ENCODE data around the gene FBXO21.

DNA sequence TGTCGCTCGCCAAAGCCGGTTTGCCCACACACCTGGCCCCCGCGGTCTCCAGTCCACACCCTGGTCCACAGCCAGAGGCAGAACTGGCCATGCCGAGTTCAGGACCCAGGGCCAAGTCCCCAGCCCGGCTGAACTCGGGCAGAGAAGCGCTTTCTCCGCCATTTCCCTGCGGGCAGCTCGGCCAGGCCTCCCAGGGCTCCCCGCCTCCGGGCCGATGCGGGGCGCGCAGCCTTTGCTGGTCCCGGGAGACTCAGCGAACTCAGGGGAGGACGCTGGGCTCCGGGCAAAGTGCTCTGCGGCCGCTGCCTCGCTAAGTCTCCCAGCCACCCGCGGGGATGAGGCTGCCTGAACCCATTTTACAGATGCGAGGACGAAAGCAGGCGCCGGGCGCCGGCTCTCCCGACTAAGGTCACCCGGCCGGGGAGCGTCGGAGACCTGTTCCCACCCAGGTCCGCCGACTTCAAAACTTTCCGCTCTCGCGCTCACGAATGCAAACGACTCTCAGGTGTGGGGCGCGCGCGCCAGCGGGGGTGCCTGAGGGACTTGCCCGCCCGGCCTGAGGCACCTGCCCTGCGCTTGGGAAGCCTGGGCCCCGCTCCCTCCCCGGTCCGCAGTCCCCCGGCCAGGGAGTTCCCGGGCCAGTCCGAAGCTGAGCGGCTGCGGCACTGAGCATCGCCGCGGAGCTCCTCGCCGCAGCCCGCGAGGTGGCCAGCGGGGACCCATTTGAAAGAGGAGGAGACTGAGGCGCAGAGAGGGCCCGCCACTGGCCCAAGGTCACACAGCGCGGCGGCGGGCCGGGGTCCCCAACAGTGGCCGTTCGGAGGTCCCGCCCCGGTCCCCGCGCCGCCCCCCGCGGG, 91.7 kb downstream of the FBXO21 start:
- TF ChIP-seq, protein P1, sequence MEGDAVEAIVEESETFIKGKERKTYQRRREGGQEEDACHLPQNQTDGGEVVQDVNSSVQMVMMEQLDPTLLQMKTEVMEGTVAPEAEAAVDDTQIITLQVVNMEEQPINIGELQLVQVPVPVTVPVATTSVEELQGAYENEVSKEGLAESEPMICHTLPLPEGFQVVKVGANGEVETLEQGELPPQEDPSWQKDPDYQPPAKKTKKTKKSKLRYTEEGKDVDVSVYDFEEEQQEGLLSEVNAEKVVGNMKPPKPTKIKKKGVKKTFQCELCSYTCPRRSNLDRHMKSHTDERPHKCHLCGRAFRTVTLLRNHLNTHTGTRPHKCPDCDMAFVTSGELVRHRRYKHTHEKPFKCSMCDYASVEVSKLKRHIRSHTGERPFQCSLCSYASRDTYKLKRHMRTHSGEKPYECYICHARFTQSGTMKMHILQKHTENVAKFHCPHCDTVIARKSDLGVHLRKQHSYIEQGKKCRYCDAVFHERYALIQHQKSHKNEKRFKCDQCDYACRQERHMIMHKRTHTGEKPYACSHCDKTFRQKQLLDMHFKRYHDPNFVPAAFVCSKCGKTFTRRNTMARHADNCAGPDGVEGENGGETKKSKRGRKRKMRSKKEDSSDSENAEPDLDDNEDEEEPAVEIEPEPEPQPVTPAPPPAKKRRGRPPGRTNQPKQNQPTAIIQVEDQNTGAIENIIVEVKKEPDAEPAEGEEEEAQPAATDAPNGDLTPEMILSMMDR (IDR thresholded peaks at IDR 0.05), result no peak
- TF ChIP-seq ZFX (IDR thresholded peaks at IDR 0.05; ENCODE audit: borderline replicate concordance), result no peak

Data from 22Rv1 (cell line).